ENCODE results near the gene AMBRA1.

DNA sequence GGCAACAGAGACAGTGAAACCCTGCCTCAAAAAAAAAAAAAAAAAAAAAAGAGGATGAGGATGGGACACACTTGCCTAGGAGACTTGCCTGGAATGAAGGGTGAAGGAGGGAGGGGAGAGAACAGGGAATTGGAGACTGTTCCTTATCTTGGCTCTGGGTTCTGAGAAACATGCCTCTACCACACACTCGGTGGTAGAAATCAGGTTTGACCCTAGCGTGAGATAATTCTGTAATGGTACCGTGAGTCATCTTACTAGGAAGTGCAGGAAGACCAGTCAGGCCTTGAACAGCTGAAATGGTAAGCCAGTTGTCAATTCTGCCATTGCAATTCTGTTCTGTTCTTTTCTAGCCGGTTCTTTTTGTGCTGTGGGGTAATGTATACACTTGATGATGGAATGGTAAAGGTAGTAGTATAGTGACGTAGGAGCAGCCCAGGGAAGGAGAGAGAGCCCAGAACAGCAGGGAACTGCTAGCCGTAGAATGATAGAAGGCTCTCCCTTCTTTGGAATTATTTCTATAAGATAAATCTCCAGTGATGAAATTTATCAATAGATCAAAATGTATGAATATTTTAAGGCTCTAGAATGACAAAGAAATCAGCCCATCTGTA lies 3.9 kb upstream of the AMBRA1 start:
- TF ChIP-seq, protein P1, sequence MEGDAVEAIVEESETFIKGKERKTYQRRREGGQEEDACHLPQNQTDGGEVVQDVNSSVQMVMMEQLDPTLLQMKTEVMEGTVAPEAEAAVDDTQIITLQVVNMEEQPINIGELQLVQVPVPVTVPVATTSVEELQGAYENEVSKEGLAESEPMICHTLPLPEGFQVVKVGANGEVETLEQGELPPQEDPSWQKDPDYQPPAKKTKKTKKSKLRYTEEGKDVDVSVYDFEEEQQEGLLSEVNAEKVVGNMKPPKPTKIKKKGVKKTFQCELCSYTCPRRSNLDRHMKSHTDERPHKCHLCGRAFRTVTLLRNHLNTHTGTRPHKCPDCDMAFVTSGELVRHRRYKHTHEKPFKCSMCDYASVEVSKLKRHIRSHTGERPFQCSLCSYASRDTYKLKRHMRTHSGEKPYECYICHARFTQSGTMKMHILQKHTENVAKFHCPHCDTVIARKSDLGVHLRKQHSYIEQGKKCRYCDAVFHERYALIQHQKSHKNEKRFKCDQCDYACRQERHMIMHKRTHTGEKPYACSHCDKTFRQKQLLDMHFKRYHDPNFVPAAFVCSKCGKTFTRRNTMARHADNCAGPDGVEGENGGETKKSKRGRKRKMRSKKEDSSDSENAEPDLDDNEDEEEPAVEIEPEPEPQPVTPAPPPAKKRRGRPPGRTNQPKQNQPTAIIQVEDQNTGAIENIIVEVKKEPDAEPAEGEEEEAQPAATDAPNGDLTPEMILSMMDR (IDR thresholded peaks at IDR 0.05; ENCODE audit: insufficient read depth, low read length, poor library complexity, severe bottlenecking): no peak
- TF ChIP-seq EZH2phosphoT487 (conservative IDR thresholded peaks at IDR 0.05; ENCODE audit: low read length): no peak
